ENCODE results near the gene MARK1. TPM values are rescaled to one million over a fixed set of nuclear protein-coding genes. Genes with fewer than 3 reads are reported as not detected.
A peak's percentile ranks its signal among the peaks of the same experiment; 100 is the strongest.

MARK1 gene
- not detected for total RNA-seq

GRCh38 chr1:220527908-220528678 is at the start of gene MARK1:
Gene MARK1 (plus strand): TSS chr1:220528136. CDS start chr1:220528823, 687 bp downstream.
- peaks cover 7 to 25% of the 10 kb centered on the region in 2 donors for H3K36me3 Mint-ChIP-seq
- ATAC-seq (peak; percentile 46 to 77), DNase-seq (ENCODE audit: low spot score in 2 of 2) (peak in 1 of 2 donors; percentile 24)
- no peaks in the 10 kb centered on the region for H3K9me3 Mint-ChIP-seq
- H3K27ac Mint-ChIP-seq: peak within 1 kb of the TSS in 1 of 2 donors; percentile 46

- H3K36me3 Mint-ChIP-seq: no peaks in the 10 kb centered on the region
These were observed 44.2 kb upstream of the MARK1 start for GRCh38 chr1:220483700-220484099.

GRCh38 chr1:220484135-220484534 is 43.8 kb upstream of the MARK1 start:
- ATAC-seq: no peak
- Mint-ChIP-seq H3K36me3 (no peaks in the 10 kb centered on the region), H3K9me3 (no peaks in the 10 kb centered on the region), H3K27ac (no peak overlapping the region)
- no peak for DNase-seq (ENCODE audit: low spot score in 2 of 2)

More at GRCh38 chr1:220483700-220484099, 44.2 kb upstream of the MARK1 start:
- Mint-ChIP-seq H3K27ac (no peak overlapping the region), H3K9me3 (no peaks in the 10 kb centered on the region)
- ATAC-seq: no peak
- no peak for DNase-seq (ENCODE audit: low spot score in 2 of 2)

GRCh38 chr1:220485131-220485530 is 42.8 kb upstream of the MARK1 start:
- no peak for DNase-seq (ENCODE audit: low spot score in 2 of 2)
- H3K27ac Mint-ChIP-seq: no peak overlapping the region
- H3K36me3 Mint-ChIP-seq: no peaks in the 10 kb centered on the region
- H3K9me3 Mint-ChIP-seq: no peaks in the 10 kb centered on the region
- ATAC-seq: no peak

GRCh38 chr1:220485791-220486190 is 42.1 kb upstream of the MARK1 start:
- DNase-seq (ENCODE audit: low spot score in 2 of 2) (no peak), ATAC-seq (peak in 1 of 2 donors; percentile 17)
- Mint-ChIP-seq H3K36me3 (no peaks in the 10 kb centered on the region), H3K27ac (no peak overlapping the region), H3K9me3 (no peaks in the 10 kb centered on the region)

GRCh38 chr1:220487297-220487820 is 40.6 kb upstream of the MARK1 start:
- no peaks in the 10 kb centered on the region for H3K9me3 Mint-ChIP-seq
- H3K36me3 Mint-ChIP-seq: no peaks in the 10 kb centered on the region
- DNase-seq (ENCODE audit: low spot score in 2 of 2) (peak in 1 of 2 donors; percentile 13), ATAC-seq (peak; percentile 85 to 86)
- H3K27ac Mint-ChIP-seq: no peak overlapping the region

- no peak for DNase-seq (ENCODE audit: low spot score in 2 of 2)
- no peak for ATAC-seq
These were observed 36.0 kb upstream of the MARK1 start for GRCh38 chr1:220491891-220492290.

GRCh38 chr1:220497220-220497947 is 30.6 kb upstream of the MARK1 start:
- no peaks in the 10 kb centered on the region for H3K9me3 Mint-ChIP-seq
- no peaks in the 10 kb centered on the region for H3K36me3 Mint-ChIP-seq
- no peak for DNase-seq (ENCODE audit: low spot score in 2 of 2)
- no peak for ATAC-seq
- H3K27ac Mint-ChIP-seq: no peak overlapping the region

More at GRCh38 chr1:220491891-220492290, 36.0 kb upstream of the MARK1 start:
- no peaks in the 10 kb centered on the region for H3K36me3 Mint-ChIP-seq
- H3K9me3 Mint-ChIP-seq: no peaks in the 10 kb centered on the region
- H3K27ac Mint-ChIP-seq: no peak overlapping the region

GRCh38 chr1:220498188-220498587 is 29.7 kb upstream of the MARK1 start:
- DNase-seq (ENCODE audit: low spot score in 2 of 2) (no peak), ATAC-seq (no peak)
- no peak overlapping the region for H3K27ac Mint-ChIP-seq
- H3K36me3 Mint-ChIP-seq: no peaks in the 10 kb centered on the region
- H3K9me3 Mint-ChIP-seq: no peaks in the 10 kb centered on the region

GRCh38 chr1:220500372-220500771 is 27.6 kb upstream of the MARK1 start:
- DNase-seq (ENCODE audit: low spot score in 2 of 2) (no peak), ATAC-seq (no peak)
- no peaks in the 10 kb centered on the region for H3K36me3 Mint-ChIP-seq
- H3K27ac Mint-ChIP-seq: no peak overlapping the region
- H3K9me3 Mint-ChIP-seq: no peaks in the 10 kb centered on the region

- H3K27ac Mint-ChIP-seq: no peak overlapping the region
- no peaks in the 10 kb centered on the region for H3K9me3 Mint-ChIP-seq
- ATAC-seq: no peak
- H3K36me3 Mint-ChIP-seq: no peaks in the 10 kb centered on the region
- DNase-seq (ENCODE audit: low spot score in 2 of 2): no peak
These were observed 23.6 kb upstream of the MARK1 start for GRCh38 chr1:220504329-220504728.

GRCh38 chr1:220507085-220507484 is 20.9 kb upstream of the MARK1 start:
- Mint-ChIP-seq H3K36me3 (no peaks in the 10 kb centered on the region), H3K27ac (no peak overlapping the region), H3K9me3 (peaks cover 0 to 3% of the 10 kb centered on the region in 2 donors)
- no peak for ATAC-seq
- DNase-seq (ENCODE audit: low spot score in 2 of 2): no peak

- H3K27ac Mint-ChIP-seq: no peak overlapping the region
- no peak for ATAC-seq
- DNase-seq (ENCODE audit: low spot score in 2 of 2): no peak
These were observed 16.8 kb upstream of the MARK1 start for GRCh38 chr1:220511179-220511578.

GRCh38 chr1:220511785-220512184 is 16.2 kb upstream of the MARK1 start:
- Mint-ChIP-seq H3K9me3 (peaks cover 0 to 3% of the 10 kb centered on the region in 2 donors), H3K36me3 (no peaks in the 10 kb centered on the region), H3K27ac (no peak overlapping the region)
- ATAC-seq: no peak
- no peak for DNase-seq (ENCODE audit: low spot score in 2 of 2)

More at GRCh38 chr1:220511179-220511578, 16.8 kb upstream of the MARK1 start:
- no peaks in the 10 kb centered on the region for H3K36me3 Mint-ChIP-seq
- peaks cover 0 to 3% of the 10 kb centered on the region in 2 donors for H3K9me3 Mint-ChIP-seq

GRCh38 chr1:220513834-220514233 is 14.1 kb upstream of the MARK1 start:
- Mint-ChIP-seq H3K27ac (no peak overlapping the region), H3K36me3 (no peaks in the 10 kb centered on the region), H3K9me3 (peaks cover 0 to 6% of the 10 kb centered on the region in 2 donors)
- ATAC-seq (no peak), DNase-seq (ENCODE audit: low spot score in 2 of 2) (no peak)

- H3K9me3 Mint-ChIP-seq: peaks cover 0 to 6% of the 10 kb centered on the region in 2 donors
These were observed 13.7 kb upstream of the MARK1 start for GRCh38 chr1:220514256-220514655.

GRCh38 chr1:220516014-220516721 is 11.8 kb upstream of the MARK1 start:
- Mint-ChIP-seq H3K27ac (no peak overlapping the region), H3K36me3 (no peaks in the 10 kb centered on the region), H3K9me3 (peaks cover 0 to 6% of the 10 kb centered on the region in 2 donors)
- DNase-seq (ENCODE audit: low spot score in 2 of 2) (no peak), ATAC-seq (no peak)

More at GRCh38 chr1:220514256-220514655, 13.7 kb upstream of the MARK1 start:
- H3K36me3 Mint-ChIP-seq: no peaks in the 10 kb centered on the region
- H3K27ac Mint-ChIP-seq: no peak overlapping the region
- DNase-seq (ENCODE audit: low spot score in 2 of 2) (no peak), ATAC-seq (no peak)

Measured in activated naive CD4-positive, alpha-beta T cell treated with anti-CD3 and anti-CD28 coated beads, Interleukin-2, amount 50 U/mL, for 72 hours (primary cell).